ENCODE data around the gene PFKFB3. TPM values are rescaled to one million over a fixed set of nuclear protein-coding genes. Genes with fewer than 3 reads are reported as not detected.

The PFKFB3 gene
- 32.5 and 37.0 TPM in 2 replicates for total RNA-seq

DNA sequence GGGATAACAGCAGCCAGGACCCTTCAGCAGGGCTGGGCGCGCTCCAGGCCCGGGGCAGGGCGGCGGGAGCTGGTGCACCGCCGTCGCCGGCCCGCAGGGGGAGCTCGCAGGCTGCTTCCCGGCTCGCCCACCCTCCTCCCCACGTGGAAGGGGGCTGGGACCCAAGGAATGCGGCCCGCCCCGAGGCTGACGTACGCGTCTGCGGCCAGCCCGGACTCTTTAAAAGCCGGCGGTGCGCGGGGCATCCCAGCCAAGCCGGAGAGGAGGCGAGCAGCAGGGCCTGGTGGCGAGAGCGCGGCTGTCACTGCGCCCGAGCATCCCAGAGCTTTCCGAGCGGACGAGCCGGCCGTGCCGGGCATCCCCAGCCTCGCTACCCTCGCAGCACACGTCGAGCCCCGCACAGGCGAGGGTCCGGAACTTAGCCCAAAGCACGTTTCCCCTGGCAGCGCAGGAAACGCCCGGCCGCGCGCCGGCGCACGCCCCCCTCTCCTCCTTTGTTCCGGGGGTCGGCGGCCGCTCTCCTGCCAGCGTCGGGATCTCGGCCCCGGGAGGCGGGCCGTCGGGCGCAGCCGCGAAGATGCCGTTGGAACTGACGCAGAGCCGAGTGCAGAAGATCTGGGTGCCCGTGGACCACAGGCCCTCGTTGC, at the start of gene PFKFB3:
Gene PFKFB3, plus strand, starts transcription at position 249 of the 647 bp plus-strand sequence. Its CDS starts 329 bp downstream, at position 578.

Other genes starting within 250 kb of the PFKFB3 start
- 2.6 and 6.2 TPM in 2 replicates for gene IL15RA, start 225.4 kb upstream of the PFKFB3 start, total RNA-seq
- not detected in 2 replicates for gene IL2RA, start 140.6 kb upstream of the PFKFB3 start, total RNA-seq
- 32.2 and 32.3 TPM in 2 replicates for gene RBM17, start 113.9 kb upstream of the PFKFB3 start, total RNA-seq